HG03442 (cell line): ENCODE measurements around the gene P2RY13.

Experiments used
- ATAC-seq: cut with Tn5 transposase; IDR thresholded peaks from one replicate; pipeline ENCODE4 v1.9.1; 2021; ENCODE audit warnings: mild to moderate bottlenecking, moderate library complexity; ENCODE audit not compliant: unreplicated experiment

P2RY13 gene

DNA sequence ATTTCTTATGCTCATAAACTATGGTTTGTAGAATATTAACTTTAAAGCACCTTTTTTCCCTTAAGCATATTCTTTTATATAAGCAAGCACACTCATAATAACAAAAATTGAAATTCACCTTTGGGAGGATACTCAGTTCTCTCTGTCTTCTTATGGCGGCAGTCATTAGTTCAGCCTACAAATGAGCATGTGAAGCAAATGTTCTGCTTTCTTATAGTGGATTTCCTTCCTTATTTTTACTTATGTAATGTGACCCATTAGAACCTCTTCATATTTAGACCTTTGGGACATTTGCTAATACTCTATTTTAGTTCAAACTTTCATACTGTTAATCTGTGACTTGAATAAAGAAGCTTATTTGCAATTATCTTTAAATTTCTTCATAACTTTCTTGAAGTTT is at the start of gene P2RY13:
TSS of gene P2RY13 (minus strand) at position 187 of the 400 bp plus-strand sequence. CDS start at position 166, 21 bp downstream.
- no peak for ATAC-seq

DNA sequence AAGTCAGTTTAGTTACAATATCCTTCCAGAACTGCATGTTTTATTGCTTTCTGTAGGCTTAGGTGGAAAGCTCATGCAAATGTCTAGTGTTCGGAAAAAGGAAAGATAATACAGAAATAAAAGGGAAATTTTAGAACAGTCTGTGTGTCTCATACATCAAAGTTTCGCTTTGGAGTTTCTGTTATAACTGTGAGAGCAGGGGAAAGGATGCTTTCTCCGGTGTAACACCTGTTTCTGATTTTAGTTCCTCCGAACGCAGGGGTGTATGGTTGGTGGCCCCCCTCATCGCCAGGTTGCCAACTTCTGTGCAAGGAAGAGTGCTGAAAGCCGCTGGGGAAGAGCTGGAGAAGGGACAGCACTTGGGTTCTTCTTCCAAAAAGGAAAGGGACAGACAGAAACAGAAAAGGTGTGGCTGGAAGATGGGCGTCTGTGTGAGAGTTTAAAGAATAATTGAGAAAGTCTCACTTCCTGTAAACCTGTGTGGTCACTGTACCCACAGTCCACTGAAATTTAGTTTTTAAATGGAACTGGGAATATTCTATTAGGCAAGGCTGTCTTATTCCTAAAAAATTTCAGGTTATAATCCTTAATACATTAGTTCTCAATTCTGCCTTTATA is 48.5 kb upstream of the P2RY13 start:
- peak; percentile 65 for ATAC-seq

GRCh38 chr3:151372063-151372820 is 42.9 kb upstream of the P2RY13 start:
- ATAC-seq: no peak

DNA sequence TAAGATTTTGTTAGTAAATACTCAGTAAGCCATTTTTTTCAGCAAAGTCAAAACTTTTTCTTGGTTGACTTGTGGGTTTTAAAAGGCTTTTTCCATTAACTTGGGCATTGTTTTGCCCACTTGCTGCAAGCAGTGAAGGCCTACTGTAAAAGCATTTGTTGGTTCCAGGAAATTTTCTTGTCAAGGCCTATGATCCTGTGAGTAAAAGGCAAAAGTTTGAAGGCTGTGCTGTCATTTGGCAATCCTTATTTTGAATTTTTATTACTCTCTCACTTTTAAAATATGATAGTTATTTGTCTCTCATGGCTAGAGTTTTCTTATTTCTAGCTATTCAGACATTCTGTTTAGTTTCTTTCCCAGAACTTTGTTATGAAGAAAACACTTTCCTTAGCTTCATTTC is 42.2 kb upstream of the P2RY13 start:
- no peak for ATAC-seq

GRCh38 chr3:151367448-151367847 is 38.1 kb upstream of the P2RY13 start:
- no peak for ATAC-seq

- no peak for ATAC-seq
Observed at GRCh38 chr3:151366993-151367392, 37.6 kb upstream of the P2RY13 start.

- no peak for ATAC-seq
Observed at GRCh38 chr3:151362751-151363174, 33.4 kb upstream of the P2RY13 start.

DNA sequence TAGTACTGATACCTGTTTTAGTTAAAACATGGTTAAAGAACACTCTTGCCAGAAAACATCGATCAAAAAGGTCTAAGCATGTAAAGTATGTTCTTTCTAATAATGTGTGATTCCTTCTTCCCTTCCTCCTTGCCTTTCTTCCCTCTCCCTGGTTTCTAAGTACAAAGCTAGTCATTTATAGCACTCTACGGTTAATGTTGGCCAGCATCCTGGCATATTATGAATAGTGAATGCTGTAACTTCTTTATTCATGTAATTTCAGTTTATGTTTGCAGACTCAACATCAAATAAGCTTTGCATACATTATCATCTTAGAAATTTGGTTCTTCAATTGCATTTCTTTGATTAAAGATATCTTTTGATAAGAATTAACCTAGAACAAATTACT is 28.1 kb upstream of the P2RY13 start:
- no peak for ATAC-seq

GRCh38 chr3:151356794-151357462 is 27.6 kb upstream of the P2RY13 start:
- ATAC-seq: no peak

DNA sequence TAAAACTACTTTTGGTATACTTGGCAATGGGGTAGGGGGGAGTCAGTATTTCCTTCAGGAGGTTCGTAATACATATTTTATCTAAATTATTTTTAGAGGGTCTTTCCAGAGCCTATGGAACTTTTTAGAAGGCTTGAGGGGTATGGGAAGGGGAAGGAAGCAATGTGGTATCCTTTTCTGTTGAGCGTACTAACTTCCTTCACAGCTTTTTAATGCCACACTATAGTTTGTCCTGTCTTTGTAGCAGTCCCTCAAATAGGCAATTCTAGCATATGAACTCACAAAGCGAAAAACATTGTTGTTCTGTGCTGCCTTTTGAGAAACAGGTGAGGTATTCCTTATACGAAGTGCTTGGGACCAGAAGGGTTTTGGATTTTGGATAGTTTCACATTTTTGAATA is 22.3 kb upstream of the P2RY13 start:
- peak; percentile 14 for ATAC-seq

DNA sequence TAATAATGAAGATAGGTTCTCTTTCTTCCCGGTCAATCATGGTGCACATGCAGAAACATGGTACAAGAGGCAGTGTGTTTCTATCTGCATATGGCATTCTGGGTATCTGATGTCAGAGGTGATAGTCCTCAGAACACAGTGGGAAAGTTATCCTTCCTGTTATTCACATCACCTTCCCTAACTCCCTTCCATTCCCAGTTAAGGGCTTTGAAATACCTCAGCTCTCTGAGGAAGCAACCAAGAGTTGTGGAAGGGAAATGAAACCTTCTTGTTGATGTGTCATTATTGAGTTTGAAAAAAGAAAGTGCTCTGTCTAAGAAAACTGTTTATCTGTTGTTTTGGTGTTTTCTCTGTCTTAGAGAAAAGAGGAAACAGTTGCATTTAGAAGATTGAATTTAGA is 21.9 kb upstream of the P2RY13 start:
- ATAC-seq: peak; percentile 81

DNA sequence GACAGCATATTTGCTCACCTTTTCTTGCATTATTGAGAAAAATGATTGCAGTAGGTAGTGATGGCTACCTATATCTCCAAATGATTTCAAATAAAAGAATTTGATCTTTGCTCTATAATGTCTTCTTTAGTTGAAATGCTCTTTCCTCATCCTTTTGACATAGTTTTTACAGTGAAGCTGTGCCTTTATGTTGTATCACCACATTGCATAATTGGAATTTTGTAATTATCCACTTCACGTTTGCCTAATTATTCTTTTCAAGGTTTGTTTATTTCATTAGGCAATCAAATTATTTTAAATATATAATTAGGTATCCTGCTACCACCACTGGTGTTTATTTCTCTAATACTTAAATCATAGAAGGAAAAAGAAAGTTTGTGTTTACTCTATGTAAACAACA is 21.3 kb upstream of the P2RY13 start:
- no peak for ATAC-seq

DNA sequence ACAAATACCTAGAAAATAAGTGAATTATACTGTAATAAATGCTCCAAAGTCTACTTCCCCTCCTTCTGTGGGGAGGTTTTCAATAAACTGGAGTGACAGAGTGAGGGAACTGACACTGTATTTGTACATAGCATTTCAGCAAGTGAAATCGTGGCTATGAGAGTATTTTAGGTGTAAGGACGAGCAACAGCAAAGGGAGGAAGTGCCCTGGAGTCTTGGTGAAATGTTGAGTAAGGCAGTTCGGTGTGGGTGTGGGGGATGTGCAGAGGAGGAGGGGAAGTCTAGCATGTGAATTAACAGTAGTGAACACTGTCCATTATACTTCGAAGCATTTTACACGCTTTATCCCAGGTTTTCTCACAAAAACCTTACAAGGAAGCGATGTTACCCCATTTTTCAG is 18.1 kb upstream of the P2RY13 start:
- ATAC-seq: no peak

DNA sequence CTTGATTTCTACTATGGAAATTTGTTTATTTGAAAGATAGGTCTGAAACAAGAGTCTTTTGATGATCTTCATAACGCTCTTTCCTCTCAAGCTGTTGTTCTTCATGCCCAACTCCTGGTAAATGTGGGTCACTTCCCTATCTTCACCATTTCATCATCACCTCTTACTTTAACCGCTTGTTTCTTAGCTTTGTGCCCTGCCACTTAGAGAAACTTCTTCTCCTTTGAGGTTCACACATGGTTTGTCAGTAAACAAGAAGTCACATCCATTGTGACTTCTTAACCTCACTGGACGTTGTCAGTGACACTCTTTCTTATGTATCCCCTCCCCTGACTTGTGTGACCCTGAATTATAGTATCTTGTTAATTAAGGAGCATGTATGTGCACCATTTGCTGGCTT is 16.9 kb upstream of the P2RY13 start:
- no peak for ATAC-seq

DNA sequence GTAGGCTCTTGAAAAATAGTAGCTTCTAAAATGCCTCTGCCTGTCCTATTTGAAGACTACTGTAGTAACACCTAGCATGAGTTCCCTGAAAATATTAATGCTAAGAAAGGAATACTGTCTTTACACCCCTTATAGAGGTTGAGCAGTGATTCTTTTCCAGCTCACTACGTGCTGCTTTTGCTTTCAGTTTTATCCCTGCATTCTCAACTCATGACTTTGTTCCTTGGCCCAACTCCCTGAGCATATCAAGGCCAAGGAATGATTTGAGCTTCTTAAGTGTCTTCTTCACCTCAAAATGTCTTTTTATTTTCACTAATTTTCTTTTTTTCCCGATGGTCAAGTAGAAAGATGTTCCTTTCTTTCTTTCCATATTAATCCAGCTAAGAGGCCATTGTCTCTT is 16.5 kb upstream of the P2RY13 start:
- ATAC-seq: no peak

- ATAC-seq: no peak
Observed at GRCh38 chr3:151331696-151332095, 2.3 kb upstream of the P2RY13 start.

DNA sequence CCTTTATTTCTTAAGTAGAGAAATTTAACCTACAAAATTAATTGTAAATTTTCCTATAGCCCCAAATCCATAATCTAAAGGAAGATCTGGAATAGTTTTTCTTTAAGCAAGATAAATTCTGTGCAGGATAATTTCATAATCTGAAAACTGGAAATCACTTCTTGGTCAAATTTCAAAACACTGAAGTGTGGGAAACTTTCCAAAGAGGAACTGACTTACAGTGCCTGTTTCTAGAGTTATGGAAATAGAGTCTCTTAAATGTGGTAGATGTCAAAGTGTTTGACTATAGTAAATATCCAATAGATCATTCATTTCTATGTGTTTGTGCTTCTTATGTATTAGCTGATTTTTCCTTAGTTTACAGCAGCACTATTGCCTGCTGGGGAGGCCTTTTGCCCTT is 1.6 kb upstream of the P2RY13 start:
- ATAC-seq: no peak

- no peak for ATAC-seq
Observed at GRCh38 chr3:151330379-151330778, 1.0 kb upstream of the P2RY13 start.

DNA sequence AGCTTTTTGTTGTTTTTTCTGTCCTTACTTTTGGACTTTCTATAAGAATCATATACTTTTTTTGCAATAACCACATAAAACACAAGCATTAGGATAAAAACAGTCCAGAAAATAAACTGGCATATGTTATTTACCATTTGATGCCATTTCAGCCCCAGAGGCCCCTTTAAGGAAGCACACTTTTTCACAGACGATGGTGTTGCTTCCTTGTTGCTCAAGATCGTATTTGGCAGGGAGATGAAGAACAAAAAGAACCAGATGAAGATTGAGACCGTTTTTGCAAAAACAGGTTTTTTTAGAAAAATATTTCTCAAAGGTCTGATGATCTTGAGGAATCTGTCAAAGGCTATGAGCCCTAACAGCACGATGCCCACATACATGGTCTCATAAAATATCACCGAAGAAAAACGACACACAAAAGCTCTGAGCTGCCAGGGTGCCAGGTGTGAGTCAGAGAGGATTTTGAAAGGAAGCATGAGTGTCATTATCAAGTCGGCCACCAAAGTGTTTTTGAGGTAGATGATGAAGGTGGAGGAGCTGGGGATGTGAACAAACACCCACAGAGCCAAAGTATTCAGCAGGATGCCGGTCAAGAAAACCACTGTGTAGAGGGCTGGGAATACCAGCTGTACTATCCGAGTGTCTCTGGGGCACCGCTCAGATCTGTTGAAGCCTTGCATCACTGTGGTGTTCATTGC is 902 bp downstream of the P2RY13 start:
- ATAC-seq: no peak

DNA sequence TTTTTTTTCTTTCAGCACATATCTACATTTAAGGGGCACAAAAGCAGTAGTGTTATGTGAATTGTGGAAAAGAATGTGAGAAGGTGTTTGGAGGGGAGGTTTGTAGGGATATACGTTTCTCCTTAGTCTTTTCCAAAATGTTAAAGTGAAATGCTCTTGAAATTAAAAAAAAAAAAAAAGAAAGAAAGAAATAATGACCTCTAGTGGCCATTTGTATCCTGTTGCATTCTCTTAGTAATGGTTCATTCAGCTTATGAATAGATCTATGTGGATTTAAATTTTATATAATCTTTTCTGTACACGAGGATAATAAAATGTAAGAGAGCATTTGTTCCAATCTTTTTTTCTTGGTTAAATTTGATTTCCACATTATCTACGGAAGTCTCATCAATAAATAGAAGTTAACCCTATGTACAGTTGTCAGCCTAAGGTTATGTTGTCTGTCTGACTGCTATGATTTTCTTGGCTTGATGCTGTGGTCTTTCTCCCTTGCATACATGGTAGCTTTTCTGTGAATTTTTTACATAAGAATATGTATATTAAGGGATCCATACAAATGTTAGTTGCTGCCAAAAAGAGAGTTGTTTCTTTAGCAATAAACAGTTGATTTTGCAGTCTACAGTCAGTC is 1.7 kb downstream of the P2RY13 start:
- ATAC-seq: no peak

DNA sequence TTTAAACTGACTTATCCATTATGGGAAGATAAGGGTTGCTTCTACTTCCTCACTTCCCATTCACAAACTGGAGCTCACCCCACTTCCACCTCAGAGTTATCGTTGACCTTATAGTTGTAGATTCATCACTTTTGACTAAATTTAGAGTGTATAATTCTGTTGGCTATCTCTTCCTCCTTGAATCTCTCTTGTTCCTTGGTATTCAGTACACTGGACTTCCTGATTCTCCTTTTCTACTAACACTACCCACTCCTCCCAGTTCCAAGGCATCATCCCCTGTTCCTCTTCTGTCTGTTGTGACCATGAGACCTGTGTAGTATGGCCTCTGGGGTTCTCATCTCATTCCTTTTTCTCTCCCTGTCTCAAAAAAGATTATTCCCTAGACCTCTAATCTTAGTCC is 6.8 kb downstream of the P2RY13 start:
- no peak for ATAC-seq
